KMS-11 (cell line): Measurements from ENCODE around the gene CPSF4L.

Experiments
- H2AFZ ChIP-seq: fragments of 200-600 bp; sonication (generic); 2 replicates; pipeline ENCODE4 v1.6.1; 2016; ENCODE audit warnings: antibody characterized with exemption, mixed run types, low read depth
- H3K27ac ChIP-seq: fragments of 200-600 bp; sonication (generic); 2 replicates; pipeline ENCODE4 v1.6.1; 2016; ENCODE audit warnings: mild to moderate bottlenecking, mixed run types
- H3K27me3 ChIP-seq: fragments of 200-600 bp; sonication (generic); 2 replicates; pipeline ENCODE4 v1.6.1; 2017; ENCODE audit warnings: mild to moderate bottlenecking, low read depth, mixed run types, moderate library complexity; ENCODE audit not compliant: insufficient read depth
- H3K36me3 ChIP-seq: fragments of 200-600 bp; sonication (generic); 2 replicates; pipeline ENCODE4 v1.6.1; 2017; ENCODE audit warnings: mild to moderate bottlenecking, mixed run types; ENCODE audit not compliant: insufficient read depth
- H3K4me1 ChIP-seq: fragments of 200-600 bp; sonication (generic); 2 replicates; pipeline ENCODE4 v1.6.1; 2016; ENCODE audit warnings: mild to moderate bottlenecking, low read depth, mixed run types; ENCODE audit not compliant: poor library complexity, severe bottlenecking
- H3K4me2 ChIP-seq: fragments of 200-600 bp; sonication (generic); 2 replicates; pipeline ENCODE4 v1.7.0; 2016; ENCODE audit warnings: mild to moderate bottlenecking, mixed run types
- H3K4me3 ChIP-seq: fragments of 200-600 bp; sonication (generic); IDR thresholded peaks from 2 replicates; pipeline ENCODE4 v1.6.1; 2017; ENCODE audit warnings: low read depth, low read length, mixed read lengths; ENCODE audit not compliant: insufficient read depth
- H3K79me2 ChIP-seq: fragments of 200-600 bp; sonication (generic); 2 replicates; pipeline ENCODE4 v1.6.1; 2016; ENCODE audit warnings: low read depth, mixed run types; ENCODE audit not compliant: insufficient read depth
- H3K9ac ChIP-seq: fragments of 200-600 bp; sonication (generic); 2 replicates; pipeline ENCODE4 v1.6.1; 2016; ENCODE audit warnings: mild to moderate bottlenecking, mixed run types
- H4K20me1 ChIP-seq: fragments of 200-600 bp; sonication (generic); 2 replicates; pipeline ENCODE4 v1.6.1; 2016; ENCODE audit warnings: mild to moderate bottlenecking, mixed run types; ENCODE audit not compliant: insufficient read depth
- TF ChIP-seq, protein P1 (sequence below): fragments of 200-600 bp; sonication (generic); conservative IDR thresholded peaks from 2 replicates; pipeline ENCODE4 v1.6.1; 2017; ENCODE audit warnings: low read depth, mild to moderate bottlenecking, antibody characterized with exemption, low read length, moderate library complexity, mixed read lengths

The CPSF4L gene

DNA sequence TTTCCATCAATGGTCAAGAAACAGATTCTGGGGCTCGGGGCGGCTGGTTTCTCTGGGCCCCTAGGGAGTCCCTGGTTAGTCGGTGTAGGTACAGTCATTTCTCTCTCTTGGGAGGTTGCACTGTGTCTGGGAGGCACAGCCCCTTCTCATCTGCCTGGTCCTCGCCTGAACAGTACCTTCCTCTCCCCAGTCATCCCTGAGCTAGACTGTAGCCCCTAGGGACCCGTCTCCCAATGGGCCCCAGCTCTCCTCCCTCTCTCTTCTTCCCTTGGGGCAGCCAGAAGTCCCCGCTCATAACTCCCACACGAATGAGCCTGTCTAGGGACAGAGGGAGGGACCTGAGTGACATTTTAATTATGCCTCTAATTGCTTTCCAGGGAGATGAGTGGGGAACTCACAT, 20.2 kb upstream of the CPSF4L start:
- Histone ChIP-seq H3K36me3 (no peaks in the 10 kb centered on the region), H3K27ac (no peak overlapping the region), H3K4me1 (no peaks in the 10 kb centered on the region), H3K9ac (no peak overlapping the region), H4K20me1 (no peaks in the 10 kb centered on the region), H3K4me2 (no peak overlapping the region), H3K27me3 (no peaks in the 10 kb centered on the region), H3K79me2 (no peaks in the 10 kb centered on the region), H2AFZ (no peak overlapping the region), H3K4me3 (no peak overlapping the region)
- TF ChIP-seq, protein P1, sequence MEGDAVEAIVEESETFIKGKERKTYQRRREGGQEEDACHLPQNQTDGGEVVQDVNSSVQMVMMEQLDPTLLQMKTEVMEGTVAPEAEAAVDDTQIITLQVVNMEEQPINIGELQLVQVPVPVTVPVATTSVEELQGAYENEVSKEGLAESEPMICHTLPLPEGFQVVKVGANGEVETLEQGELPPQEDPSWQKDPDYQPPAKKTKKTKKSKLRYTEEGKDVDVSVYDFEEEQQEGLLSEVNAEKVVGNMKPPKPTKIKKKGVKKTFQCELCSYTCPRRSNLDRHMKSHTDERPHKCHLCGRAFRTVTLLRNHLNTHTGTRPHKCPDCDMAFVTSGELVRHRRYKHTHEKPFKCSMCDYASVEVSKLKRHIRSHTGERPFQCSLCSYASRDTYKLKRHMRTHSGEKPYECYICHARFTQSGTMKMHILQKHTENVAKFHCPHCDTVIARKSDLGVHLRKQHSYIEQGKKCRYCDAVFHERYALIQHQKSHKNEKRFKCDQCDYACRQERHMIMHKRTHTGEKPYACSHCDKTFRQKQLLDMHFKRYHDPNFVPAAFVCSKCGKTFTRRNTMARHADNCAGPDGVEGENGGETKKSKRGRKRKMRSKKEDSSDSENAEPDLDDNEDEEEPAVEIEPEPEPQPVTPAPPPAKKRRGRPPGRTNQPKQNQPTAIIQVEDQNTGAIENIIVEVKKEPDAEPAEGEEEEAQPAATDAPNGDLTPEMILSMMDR = no peak

DNA sequence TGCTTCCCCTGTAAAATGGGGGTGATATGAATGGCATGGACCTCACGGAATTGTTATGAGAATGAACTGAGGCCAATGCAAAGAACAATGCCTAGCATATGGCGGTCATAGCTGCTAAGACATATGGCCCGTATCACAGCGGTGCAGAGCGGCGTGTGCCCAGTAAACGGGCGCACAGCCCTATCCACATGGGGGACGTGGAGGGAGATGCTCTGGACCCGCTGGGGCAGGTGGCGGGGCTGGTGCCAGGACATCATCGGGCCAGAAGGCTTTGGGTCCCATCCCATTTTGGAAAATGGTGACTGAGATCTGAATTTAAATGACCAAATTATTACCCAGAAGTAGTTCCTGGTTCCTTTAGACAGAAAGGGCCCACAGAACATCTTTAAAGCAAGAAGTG, 18.5 kb upstream of the CPSF4L start:
- no peaks in the 10 kb centered on the region for H3K27me3 ChIP-seq
- H3K79me2 ChIP-seq = no peaks in the 10 kb centered on the region
- no peaks in the 10 kb centered on the region for H3K36me3 ChIP-seq
- no peak overlapping the region for H3K4me2 ChIP-seq
- no peaks in the 10 kb centered on the region for H4K20me1 ChIP-seq
- no peak overlapping the region for H3K27ac ChIP-seq
- H3K4me1 ChIP-seq = no peaks in the 10 kb centered on the region
- no peak overlapping the region for H3K9ac ChIP-seq
- H2AFZ ChIP-seq = no peak overlapping the region
- H3K4me3 ChIP-seq = no peak overlapping the region
- TF ChIP-seq, protein P1 = no peak

DNA sequence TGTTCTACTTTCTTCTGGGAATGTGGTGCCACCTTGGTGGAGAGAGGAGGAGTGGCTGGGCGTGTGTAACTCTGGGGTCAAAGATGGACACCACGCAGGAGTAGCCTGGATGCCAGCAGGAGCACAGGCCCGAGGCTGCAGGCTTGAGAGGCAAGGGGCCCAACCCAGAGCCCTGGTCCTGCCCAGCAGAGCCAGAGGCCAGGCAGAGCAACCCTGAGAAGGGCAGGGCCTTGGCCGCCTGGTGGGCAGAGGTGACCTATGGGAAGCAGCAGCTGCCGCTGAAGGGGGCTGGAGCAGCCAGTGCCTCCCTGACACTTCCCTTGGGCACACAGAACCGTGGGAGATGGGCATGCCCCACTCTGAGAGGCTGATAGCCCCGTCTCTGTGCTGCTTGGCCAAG, 18.0 kb upstream of the CPSF4L start:
- Histone ChIP-seq H3K36me3 (no peaks in the 10 kb centered on the region), H3K9ac (no peak overlapping the region), H3K4me3 (no peak overlapping the region), H3K4me2 (no peak overlapping the region), H3K27me3 (no peaks in the 10 kb centered on the region), H3K4me1 (no peaks in the 10 kb centered on the region), H4K20me1 (no peaks in the 10 kb centered on the region), H3K79me2 (no peaks in the 10 kb centered on the region), H2AFZ (no peak overlapping the region), H3K27ac (no peak overlapping the region)
- TF ChIP-seq, protein P1 = no peak

DNA sequence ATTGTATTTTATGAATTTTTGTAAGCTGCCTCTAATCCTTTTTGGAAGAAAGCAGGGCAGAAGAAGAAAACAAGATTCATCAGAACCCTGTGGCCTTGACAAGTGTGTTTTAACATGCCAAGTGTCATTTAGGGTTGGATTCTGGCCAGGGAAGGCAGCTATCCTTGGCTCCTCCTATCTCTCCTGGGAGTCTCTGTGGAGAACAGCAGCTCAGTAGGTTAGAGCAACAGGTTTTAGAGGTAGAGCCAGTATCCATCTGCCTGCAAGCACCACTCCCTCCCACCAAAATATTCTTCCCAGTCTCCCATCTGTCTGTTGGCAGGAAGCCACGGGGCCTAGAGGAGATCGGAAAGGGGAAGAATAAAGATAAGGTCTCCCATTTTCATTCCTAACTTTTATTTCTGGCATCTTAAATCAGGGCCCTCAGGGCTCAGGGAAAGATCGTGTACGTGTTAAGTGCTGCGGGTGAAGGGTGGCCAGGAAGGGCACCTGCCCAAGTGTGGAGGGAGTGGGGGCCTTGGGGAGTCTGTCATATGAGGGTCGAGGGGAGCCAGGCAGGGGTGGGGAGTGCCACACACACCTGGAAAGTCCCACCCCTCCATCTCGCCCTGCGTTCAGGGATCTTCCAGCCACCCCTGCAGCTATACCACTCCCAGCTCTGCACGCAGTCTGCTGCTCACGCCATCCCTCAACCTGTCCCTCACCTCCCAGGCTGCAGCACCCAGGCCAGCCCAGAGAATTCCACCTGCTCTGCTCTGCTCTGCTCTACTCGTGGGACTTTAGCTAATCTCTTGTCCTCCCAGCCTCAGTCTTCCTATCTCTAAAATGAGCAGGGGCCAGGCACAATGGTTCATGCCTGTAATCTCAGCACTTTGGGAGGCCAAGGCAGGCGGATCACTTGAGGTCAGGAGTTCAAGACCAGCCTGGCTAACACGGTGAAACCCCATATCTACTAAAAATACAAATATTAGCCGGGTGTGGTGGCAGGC, 17.1 kb upstream of the CPSF4L start:
- TF ChIP-seq, protein P1 = no peak
- Histone ChIP-seq H3K4me2 (no peak overlapping the region), H3K79me2 (no peaks in the 10 kb centered on the region), H2AFZ (no peak overlapping the region), H3K27ac (no peak overlapping the region), H4K20me1 (no peaks in the 10 kb centered on the region), H3K4me1 (no peaks in the 10 kb centered on the region), H3K36me3 (no peaks in the 10 kb centered on the region), H3K4me3 (no peak overlapping the region), H3K9ac (no peak overlapping the region), H3K27me3 (no peaks in the 10 kb centered on the region)
